ENCODE measurements around the gene IFRD2. TPM values are rescaled to one million over a fixed set of nuclear protein-coding genes. Genes with fewer than 3 reads are reported as not detected.
A peak's percentile ranks its signal among the peaks of the same experiment; 100 is the strongest.

The IFRD2 gene
- total and polyA plus RNA-seq, 9 of the 15 experiments (the other 6 are each of a cell fraction or from before 2014, with no cell fraction given): 30.5 to 115 (median 52.8) TPM

GRCh38 chr3:50302095-50303012, 10.1 kb upstream of the IFRD2 start:
- TF ChIP-seq RHOXF2B (CRISPR knock-in tag; conservative IDR thresholded peaks at IDR 0.05) (no peak), RBFOX2 (IDR thresholded peaks at IDR 0.05; ENCODE audit: low read depth, low read length) (peak; percentile 27; the same call in 1 of the 2 replicates), ZNF277 (CRISPR knock-in tag; IDR thresholded peaks at IDR 0.05; ENCODE audit: borderline replicate concordance) (no peak), NR2C2 (CRISPR knock-in tag; IDR thresholded peaks at IDR 0.05) (no peak), NR2C2 (tag; IDR thresholded peaks at IDR 0.05) (0 out of 2 replicates have a peak, but pooled peaks have one; percentile 12), NELFE (IDR thresholded peaks at IDR 0.05; ENCODE audit: insufficient read depth, insufficient read length) (no peak), POLR2G (IDR thresholded peaks at IDR 0.05; ENCODE audit: low read depth, low read length) (0 out of 2 replicates have a peak, but pooled peaks have one; percentile 11)
- intact Hi-C loops (cut with micrococcal nuclease) (no loop called here), in situ Hi-C loops (cut with MboI) (no loop called here)
- ChIA-PET POLR2A (interaction anchor here (0.5 to 1.5 kb wide), 9 partner anchors 11 to 51 kb away, joined by 3 to 5 read pairs (median 4); partner anchors contain the start of gene LSMEM2), CTCF (ENCODE audit: low intra/inter-chr PET ratio) (no interaction called here)
- H3K4me1 ChIP-seq (replicated peaks in 1 of 2; ENCODE audit: control insufficient read depth in 2 of 2, insufficient read depth in 2 of 2, low read length in 2 of 2): peaks cover 25 to 53% of the 10 kb centered on the region in 2 experiments; a peak in 4 of 5 replicates
- no peaks in the 10 kb centered on the region for H4K20me1 ChIP-seq (replicated peaks; ENCODE audit: control insufficient read depth, insufficient read depth, low read length)
- H3K27me3 ChIP-seq (ENCODE audit: control insufficient read depth in 2 of 2, insufficient read depth in 2 of 2, low read length in 2 of 2): no peaks in the 10 kb centered on the region
- FAIRE-seq (no peak), ATAC-seq (no peak), DNase-seq (ENCODE audit: extremely low read depth in 1 of 4, low spot score in 3 of 4) (no peak)
- no peaks in the 10 kb centered on the region for H3K9me3 ChIP-seq (replicated peaks; ENCODE audit: control insufficient read depth, insufficient read depth, low read depth, low read length)
- peaks cover 47% of the 10 kb centered on the region for H3K79me2 ChIP-seq (ENCODE audit: control insufficient read depth, insufficient read depth, low read length)
- H3K9ac ChIP-seq (ENCODE audit: insufficient read depth in 1 of 2, low read depth in 2 of 2, low read length in 2 of 2): peak overlapping the region; percentile 68 to 93
- no peak overlapping the region for H2AFZ ChIP-seq (ENCODE audit: low read depth, low read length)
- BruUV-seq (replicated peaks): no TSS peak
- H3K4me3 ChIP-seq: peak overlapping the region; percentile 45
- H3K27ac ChIP-seq (ENCODE audit: extremely low read depth, low read depth, low read length): peak overlapping the region; percentile 83
- H3K36me3 ChIP-seq (ENCODE audit: control insufficient read depth, insufficient read depth, low read length): peaks cover 12% of the 10 kb centered on the region; the same call in 2 of the 3 replicates
- H3K4me2 ChIP-seq (ENCODE audit: insufficient read depth, low read length): peak overlapping the region; percentile 80
- 76% methylated on average over 15 of the region's 32 CpGs for WGBS (ENCODE audit: insufficient coverage, low coverage, missing lambda C conversion rate)
- H3K9me1 ChIP-seq (ENCODE audit: control insufficient read depth, insufficient read depth, low read length): no peaks in the 10 kb centered on the region
